Spleen (tissue), 11 donors: Measurements from ENCODE around the gene MYO9A. TPM values are rescaled to one million over a fixed set of nuclear protein-coding genes. Genes with fewer than 3 reads are reported as not detected.
A peak's percentile ranks its signal among the peaks of the same experiment; 100 is the strongest.

Experiments
- DNase-seq: peaks from one replicate; pipeline ENCODE4 v3.0.0-alpha.2; 2020
- H3K27ac ChIP-seq, 8 donors: fragments of 200-600 bp; sonication (generic) in 7 of 8; 1 replicate in 4 of 8; 2 replicates in 4 of 8; pipeline versions ENCODE4 v1.5.0 to v1.8.0; 2016 to 2021; ENCODE audit warnings: inconsistent platforms in 4 of 8, mild to moderate bottlenecking in 4 of 8, moderate library complexity in 1 of 8
- H3K27me3 ChIP-seq, 7 donors: fragments of 200-600 bp; sonication (generic) in 6 of 7; replicated peaks in 1 of 7; 1 replicate in 4 of 7; 2 replicates in 3 of 7; pipeline versions ENCODE4 v1.5.0 to v1.8.0; 2016 to 2021; ENCODE audit warnings: inconsistent platforms in 3 of 7, mild to moderate bottlenecking in 1 of 7
- H3K36me3 ChIP-seq, 6 donors: fragments of 200-600 bp; sonication (generic) in 5 of 6; 1 replicate in 4 of 6; 2 replicates in 2 of 6; pipeline versions ENCODE4 v1.5.0 to v1.8.0; 2016 to 2021; ENCODE audit warnings: inconsistent platforms in 2 of 6
- H3K4me1 ChIP-seq, 6 donors: fragments of 200-600 bp; sonication (generic) in 5 of 6; 1 replicate in 3 of 6; 2 replicates in 3 of 6; pipeline versions ENCODE4 v1.5.0 to v1.8.0; 2016 to 2021; ENCODE audit warnings: inconsistent platforms in 3 of 6
- H3K4me3 ChIP-seq, 8 donors: fragments of 200-600 bp; sonication (generic) in 7 of 8; 1 replicate in 4 of 8; 2 replicates in 4 of 8; pipeline versions ENCODE4 v1.5.0 to v1.8.0; 2016 to 2021; ENCODE audit warnings: inconsistent platforms in 4 of 8, mild to moderate bottlenecking in 4 of 8, moderate library complexity in 2 of 8
- H3K9me3 ChIP-seq, 8 donors: fragments of 200-600 bp; sonication (generic) in 7 of 8; 1 replicate in 4 of 8; 2 replicates in 4 of 8; pipeline versions ENCODE4 v1.5.0 to v1.8.0; 2016 to 2021; ENCODE audit warnings: inconsistent platforms in 4 of 8
- POLR2A ChIP-seq, 3 donors: fragments of 450-650 bp; IDR thresholded peaks; one replicate each; pipeline ENCODE4 v1.5.1; 2017; ENCODE audit warnings: antibody characterized with exemption in 3 of 3, mild to moderate bottlenecking in 1 of 3
- POLR2AphosphoS5 ChIP-seq, 3 donors: sonication (generic); formaldehyde crosslinking; IDR thresholded peaks; one replicate each; pipeline ENCODE4 v1.5.1; 2017; ENCODE audit warnings: antibody characterized with exemption in 3 of 3
- WGBS, 5 donors: extraction: QIAGEN DNeasy Blood & Tissue Kit in 3 of 5; methylation state at CpG; one replicate each; pipeline versions ENCODE4 v1.1.5 to v1.1.7; 2013 to 2018; 5-methylcytosine and 5-hydroxymethylcytosine counted together
- intact Hi-C: fragments of 100-400 bp; cut with DNase I; formaldehyde crosslinking; loops from one replicate; pipeline ENCODE4 v1.15.0; 2023; ENCODE audit warnings: low total_unique reads
- polyA plus RNA-seq, 3 donors: library from polyadenylated mRNA; stranded (reverse); fragments of 200-250 nt; gene quantifications; one replicate each; pipeline ENCODE4 v1.2.1, GENCODE V29; 2013
- total RNA-seq, 7 donors: library from RNA; depleted of rRNA in 3 of 7; stranded (reverse); fragments of >200 nt in 3 of 7; fragmentation: NEBNext Ultra II Directional in 4 of 7; extraction: Animal tissue kit (Norgen Biotek cat#: 25700) in 4 of 7; gene quantifications; one replicate each; pipeline versions ENCODE4 v1.1.0 to v1.2.1, GENCODE V29; 2016 to 2021
- TF ChIP-seq, protein P1 (sequence below), 11 experiments: fragments of 200-600 bp in 7 of 11; fragments of 450-650 bp in 4 of 11; sonication (generic) in 4 of 11; IDR thresholded peaks in 8 of 11; conservative IDR thresholded peaks in 3 of 11; 1 replicate in 7 of 11; 2 replicates in 4 of 11; pipeline versions ENCODE4 v1.4.0 to v1.8.0; 2016 to 2021; ENCODE audit warnings: antibody characterized with exemption in 11 of 11, inconsistent platforms in 4 of 11, mild to moderate bottlenecking in 1 of 11
- donor health status: healthy with polysubstance abuse.
- donor health status: DM: no; HTN: no; CAD: no; lungs with moderate emphysema.
- donor health status: DM: no; HTN: no; CAD: no.
- donor health status: Bipolar disorder and iron deficiency.
- donor health status: healthy.
- donor health status: DM: no; HTN: no; CAD: no.
- donor health status: DM: yes; HTN: yes; CAD: no.

The MYO9A gene
- total and polyA plus RNA-seq, 10 donors, result 1.7 to 80.9 (median 50.9) TPM

GRCh38 chr15:72156928-72157327, 39.0 kb upstream of the MYO9A start:
- Histone ChIP-seq H3K36me3 (no peaks in the 10 kb centered on the region), H3K9me3 (no peaks in the 10 kb centered on the region), H3K27ac (no peak overlapping the region), H3K4me1 (peaks cover 0 to 24% (median 13%) of the 10 kb centered on the region in 6 donors), H3K4me3 (no peak overlapping the region), H3K27me3 (no peaks in the 10 kb centered on the region)
- intact Hi-C loops, result loop anchor here (5.0 kb wide), 2 partner anchors 375 to 410 kb away; no protein-coding TSS in a partner anchor
- TF ChIP-seq, protein P1, sequence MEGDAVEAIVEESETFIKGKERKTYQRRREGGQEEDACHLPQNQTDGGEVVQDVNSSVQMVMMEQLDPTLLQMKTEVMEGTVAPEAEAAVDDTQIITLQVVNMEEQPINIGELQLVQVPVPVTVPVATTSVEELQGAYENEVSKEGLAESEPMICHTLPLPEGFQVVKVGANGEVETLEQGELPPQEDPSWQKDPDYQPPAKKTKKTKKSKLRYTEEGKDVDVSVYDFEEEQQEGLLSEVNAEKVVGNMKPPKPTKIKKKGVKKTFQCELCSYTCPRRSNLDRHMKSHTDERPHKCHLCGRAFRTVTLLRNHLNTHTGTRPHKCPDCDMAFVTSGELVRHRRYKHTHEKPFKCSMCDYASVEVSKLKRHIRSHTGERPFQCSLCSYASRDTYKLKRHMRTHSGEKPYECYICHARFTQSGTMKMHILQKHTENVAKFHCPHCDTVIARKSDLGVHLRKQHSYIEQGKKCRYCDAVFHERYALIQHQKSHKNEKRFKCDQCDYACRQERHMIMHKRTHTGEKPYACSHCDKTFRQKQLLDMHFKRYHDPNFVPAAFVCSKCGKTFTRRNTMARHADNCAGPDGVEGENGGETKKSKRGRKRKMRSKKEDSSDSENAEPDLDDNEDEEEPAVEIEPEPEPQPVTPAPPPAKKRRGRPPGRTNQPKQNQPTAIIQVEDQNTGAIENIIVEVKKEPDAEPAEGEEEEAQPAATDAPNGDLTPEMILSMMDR (IDR thresholded peaks at IDR 0.05 in 8 of 11, conservative IDR thresholded peaks at IDR 0.05 in 3 of 11), result no peak
- no peak for TF ChIP-seq POLR2A (IDR thresholded peaks at IDR 0.05)
- no peak for TF ChIP-seq POLR2AphosphoS5 (IDR thresholded peaks at IDR 0.05)
- no peak for DNase-seq
- WGBS, 5 donors, result 83 to 97% (median 94%) methylated on average over 2 of the region's 2 CpGs

DNA sequence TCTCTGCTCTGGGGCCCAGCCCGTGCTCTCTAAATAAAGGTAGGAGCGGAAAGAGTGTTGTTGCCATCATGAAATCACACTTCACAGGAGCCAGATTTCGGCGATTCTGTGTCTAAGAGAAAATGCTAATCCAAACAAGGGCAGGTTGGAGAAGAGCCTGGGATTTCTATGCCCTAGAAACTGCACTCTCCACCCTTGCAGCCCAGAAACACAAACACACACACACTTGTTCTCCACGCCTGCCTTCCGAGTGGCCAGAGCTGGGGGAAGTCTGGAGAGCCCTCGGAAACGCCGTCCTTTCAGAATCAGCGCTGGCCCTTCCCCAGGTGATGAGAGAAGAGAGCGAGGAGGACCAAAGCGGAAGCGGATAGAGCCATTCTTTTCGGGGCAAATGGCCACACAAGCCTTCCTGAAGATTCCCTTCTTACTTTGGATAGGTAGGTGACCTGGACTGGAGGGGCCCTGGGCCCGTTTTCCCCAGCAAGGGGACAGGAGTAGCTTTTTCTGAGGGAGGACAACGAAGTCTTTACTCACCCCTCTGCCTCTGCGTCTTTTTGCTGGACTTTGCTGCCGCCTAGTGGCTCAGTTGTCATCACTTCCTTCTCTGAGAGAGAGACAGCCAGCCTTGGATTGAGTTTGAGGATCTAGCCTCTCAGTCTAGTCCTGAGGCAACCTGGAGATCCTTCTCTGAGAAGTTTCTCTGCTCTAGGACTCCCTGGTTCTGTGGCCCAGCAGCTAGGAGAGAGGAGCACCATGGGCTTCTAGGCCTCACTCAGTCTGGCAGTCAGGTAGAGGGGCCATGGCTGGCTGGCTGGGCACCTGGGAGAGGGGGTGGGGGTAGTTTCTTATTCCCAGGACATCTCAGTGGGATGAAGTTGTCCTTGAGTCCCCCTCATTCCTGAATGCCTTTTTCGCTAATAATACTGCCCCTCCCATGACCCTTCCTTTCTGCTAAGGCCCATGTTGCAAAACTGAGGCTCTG, 38.0 kb upstream of the MYO9A start:
- peaks cover 0 to 24% (median 13%) of the 10 kb centered on the region in 6 donors for H3K4me1 ChIP-seq
- no peaks in the 10 kb centered on the region for H3K9me3 ChIP-seq
- 9 to 27% (median 11%) methylated on average over 19 of the region's 19 CpGs for WGBS, 5 donors
- no peaks in the 10 kb centered on the region for H3K36me3 ChIP-seq
- H3K4me3 ChIP-seq, result peak overlapping the region; percentile 23 to 65 (median 38)
- TF ChIP-seq, protein P1 (IDR thresholded peaks at IDR 0.05 in 8 of 11, conservative IDR thresholded peaks at IDR 0.05 in 3 of 11), result peak; percentile 68 to 91 (median 83)
- TF ChIP-seq POLR2A (IDR thresholded peaks at IDR 0.05) (no peak), POLR2AphosphoS5 (IDR thresholded peaks at IDR 0.05) (peak in 1 of 3 donors; percentile 41)
- H3K27me3 ChIP-seq, result no peaks in the 10 kb centered on the region
- DNase-seq, result peak; percentile 91
- intact Hi-C loops, result loop anchor here (5.0 kb wide), 2 partner anchors 374 to 409 kb away; no protein-coding TSS in a partner anchor
- peak overlapping the region in 2 of 8 donors; percentile 19 to 21 for H3K27ac ChIP-seq

- Histone ChIP-seq H3K36me3 (no peaks in the 10 kb centered on the region), H3K4me3 (peak overlapping the region in 7 of 8 donors; percentile 31 to 65 (median 41)), H3K4me1 (peaks cover 0 to 24% (median 13%) of the 10 kb centered on the region in 6 donors), H3K27me3 (no peaks in the 10 kb centered on the region), H3K27ac (peak overlapping the region in 2 of 8 donors; percentile 19 to 21), H3K9me3 (no peaks in the 10 kb centered on the region)
- TF ChIP-seq, protein P1 (IDR thresholded peaks at IDR 0.05 in 8 of 11, conservative IDR thresholded peaks at IDR 0.05 in 3 of 11), result no peak
- peak in 2 of 3 donors; percentile 19 to 20 for TF ChIP-seq POLR2AphosphoS5 (IDR thresholded peaks at IDR 0.05)
- intact Hi-C loops, result loop anchor here (5.0 kb wide), 2 partner anchors 373 to 408 kb away; no protein-coding TSS in a partner anchor
- DNase-seq, result no peak
- WGBS, 5 donors, result 49 to 66% (median 53%) methylated on average over 14 of the region's 14 CpGs
Measured at GRCh38 chr15:72155003-72155621, 37.2 kb upstream of the MYO9A start.
